ENCODE measurements around the gene BTRC.

The BTRC gene

GRCh38 chr10:101569622-101570427 lies 215.9 kb downstream of the BTRC start:
- DNase-seq: no peak

- DNase-seq: no peak
These were observed 216.7 kb downstream of the BTRC start for GRCh38 chr10:101570428-101571270.

- no peak for DNase-seq
These were observed 217.4 kb downstream of the BTRC start for GRCh38 chr10:101571271-101571925.

GRCh38 chr10:101572126-101572525 lies 218.2 kb downstream of the BTRC start:
- no peak for DNase-seq

GRCh38 chr10:101572785-101573184 lies 218.8 kb downstream of the BTRC start:
- no peak for DNase-seq

- no peak for DNase-seq
These were observed 220.2 kb downstream of the BTRC start for GRCh38 chr10:101573885-101574753.

- DNase-seq: no peak
These were observed 221.1 kb downstream of the BTRC start for GRCh38 chr10:101575091-101575490.

- DNase-seq: no peak
These were observed 221.7 kb downstream of the BTRC start for GRCh38 chr10:101575580-101576210.

GRCh38 chr10:101576211-101576863 lies 222.4 kb downstream of the BTRC start:
- DNase-seq: no peak

- DNase-seq: no peak
These were observed 223.3 kb downstream of the BTRC start for GRCh38 chr10:101577121-101577871.

- DNase-seq: no peak
These were observed 224.2 kb downstream of the BTRC start for GRCh38 chr10:101578192-101578591.

- DNase-seq: no peak
These were observed 225.0 kb downstream of the BTRC start for GRCh38 chr10:101578803-101579515.

GRCh38 chr10:101579516-101579870 lies 225.5 kb downstream of the BTRC start:
- no peak for DNase-seq

GRCh38 chr10:101580486-101581399 lies 226.8 kb downstream of the BTRC start:
- no peak for DNase-seq

GRCh38 chr10:101585841-101586240 lies 231.9 kb downstream of the BTRC start:
- DNase-seq: no peak

- DNase-seq: peak; percentile 68
These were observed 234.0 kb downstream of the BTRC start, which contains the start of the genes DPCD and POLL for GRCh38 chr10:101587725-101588653. Gene DPCD, plus strand, starts transcription at chr10:101588321. Its CDS starts 16 bp downstream, at chr10:101588337. Gene POLL, minus strand, starts transcription at chr10:101588257. Its CDS starts 897 bp downstream, at chr10:101587360.

GRCh38 chr10:101588879-101589278 lies 234.9 kb downstream of the BTRC start:
- DNase-seq: no peak
